Right ventricle myocardium inferior (tissue), 1 donor: ENCODE results near the gene MS4A15. TPM values are rescaled to one million over a fixed set of nuclear protein-coding genes. Genes with fewer than 3 reads are reported as not detected.

Source experiments
- ATAC-seq: fragments of 200-7000 bp; cut with Tn5 transposase; one replicate; pipeline ENCODE4 v1.9.1; 2020; ENCODE audit warnings: mild to moderate bottlenecking, moderate library complexity
- DNase-seq: peaks from one replicate; pipeline ENCODE4 v3.0.0; 2021; ENCODE audit errors: missing footprints
- intact Hi-C: fragments of 100-400 bp; cut with DNase I; formaldehyde crosslinking; loops from one replicate; pipeline ENCODE4 v1.11.0; 2022
- total RNA-seq: library from RNA; stranded (reverse); fragmentation: NEBNext Ultra II Directional; extraction: Animal tissue kit (Norgen Biotek cat#: 25700); gene quantifications from one replicate; pipeline ENCODE4 v1.2.1, GENCODE V29; 2021
- donor health status: DM: no; HTN: yes; CAD: no; lungs with severe emphysema.

MS4A15 gene
- total RNA-seq, 1 donor from 2014 or later, result not detected

- no peak for ATAC-seq
- DNase-seq, result no peak
- intact Hi-C loops, result no loop called here
Measured at GRCh38 chr11:60771879-60772525, 15.3 kb downstream of the MS4A15 start.

- intact Hi-C loops, result no loop called here
- DNase-seq, result no peak
- no peak for ATAC-seq
Measured at GRCh38 chr11:60772666-60773065, 16.0 kb downstream of the MS4A15 start.

- no peak for DNase-seq
- ATAC-seq, result no peak
- intact Hi-C loops, result loop anchor here (2.0 to 5.0 kb wide), 2 partner anchors 53 to 124 kb away; no protein-coding TSS in a partner anchor
Measured at GRCh38 chr11:60774726-60775125, 18.1 kb downstream of the MS4A15 start.

GRCh38 chr11:60775420-60775961 lies 18.8 kb downstream of the MS4A15 start:
- intact Hi-C loops, result loop anchor here (2.0 to 5.0 kb wide), 2 partner anchors 52 to 123 kb away; no protein-coding TSS in a partner anchor
- ATAC-seq (peak; percentile 77), DNase-seq (peak; percentile 78)

GRCh38 chr11:60776167-60776566 lies 19.5 kb downstream of the MS4A15 start:
- ATAC-seq (no peak), DNase-seq (no peak)
- intact Hi-C loops, result loop anchor here (5.0 kb wide), 1 partner anchor 51 kb away; no protein-coding TSS in a partner anchor

- no peak for ATAC-seq
Measured at GRCh38 chr11:60777106-60777505, 20.4 kb downstream of the MS4A15 start.

GRCh38 chr11:60777572-60777971 lies 20.9 kb downstream of the MS4A15 start:
- ATAC-seq, result no peak
- intact Hi-C loops, result loop anchor here (5.0 kb wide), 1 partner anchor 50 kb away; no protein-coding TSS in a partner anchor
- DNase-seq, result no peak

More at GRCh38 chr11:60777106-60777505, 20.4 kb downstream of the MS4A15 start:
- no peak for DNase-seq
- intact Hi-C loops, result loop anchor here (5.0 kb wide), 1 partner anchor 50 kb away; no protein-coding TSS in a partner anchor

- intact Hi-C loops, result no loop called here
- no peak for DNase-seq
Measured at GRCh38 chr11:60780065-60780464, 23.4 kb downstream of the MS4A15 start.

GRCh38 chr11:60780774-60781173 lies 24.1 kb downstream of the MS4A15 start:
- intact Hi-C loops, result no loop called here
- DNase-seq (no peak), ATAC-seq (no peak)

More at GRCh38 chr11:60780065-60780464, 23.4 kb downstream of the MS4A15 start:
- no peak for ATAC-seq

- no peak for DNase-seq
- intact Hi-C loops, result no loop called here
Measured at GRCh38 chr11:60781286-60781980, 24.8 kb downstream of the MS4A15 start.

GRCh38 chr11:60781981-60782316 lies 25.3 kb downstream of the MS4A15 start:
- intact Hi-C loops, result no loop called here
- no peak for DNase-seq
- ATAC-seq, result no peak

More at GRCh38 chr11:60781286-60781980, 24.8 kb downstream of the MS4A15 start:
- ATAC-seq, result no peak

GRCh38 chr11:60782393-60783140 lies 25.9 kb downstream of the MS4A15 start:
- no peak for ATAC-seq
- intact Hi-C loops, result no loop called here
- no peak for DNase-seq

- no peak for DNase-seq
- intact Hi-C loops, result no loop called here
- no peak for ATAC-seq
Measured at GRCh38 chr11:60783141-60783484, 26.4 kb downstream of the MS4A15 start.

GRCh38 chr11:60783911-60784310 lies 27.2 kb downstream of the MS4A15 start:
- intact Hi-C loops, result no loop called here
- DNase-seq (no peak), ATAC-seq (no peak)

- ATAC-seq (no peak), DNase-seq (no peak)
- intact Hi-C loops, result no loop called here
Measured at GRCh38 chr11:60785136-60785535, 28.5 kb downstream of the MS4A15 start, which contains the start of gene MS4A10. TSS of gene MS4A10 (plus strand) at chr11:60785333. CDS start at chr11:60790336, 5,003 bp downstream.

GRCh38 chr11:60785806-60786361 lies 29.2 kb downstream of the MS4A15 start:
- ATAC-seq (no peak), DNase-seq (no peak)
- intact Hi-C loops, result no loop called here

- intact Hi-C loops, result no loop called here
- ATAC-seq (peak; percentile 73), DNase-seq (peak; percentile 86)
Measured at GRCh38 chr11:60786811-60787567, 30.3 kb downstream of the MS4A15 start.
